ENCODE results near the gene ANKRD65.

- TF ChIP-seq CTCF (IDR thresholded peaks at IDR 0.05) (no peak), POLR2A (IDR thresholded peaks at IDR 0.05) (no peak)
Measured at GRCh38 chr1:1421147-1421906, at the start of gene ANKRD65.
